ENCODE measurements around the gene LKAAEAR1.
A peak's percentile ranks its signal among the peaks of the same experiment; 100 is the strongest.

The LKAAEAR1 gene

GRCh38 chr20:64106981-64107735, 23.0 kb upstream of the LKAAEAR1 start, which contains the start of gene NPBWR2:
Gene NPBWR2 (minus strand): TSS chr20:64107565. CDS start chr20:64106831, 734 bp downstream.
- Histone ChIP-seq H3K9me3 (ENCODE audit: insufficient read depth, low read length) (no peaks in the 10 kb centered on the region), H3K9ac (ENCODE audit: low read length) (no peak within 1 kb of the TSS; the same call in 1 of the 2 replicates), H3K4me3 (ENCODE audit: low read length) (peak within 1 kb of the TSS; percentile 40), H3K4me2 (ENCODE audit: low read length) (peak within 1 kb of the TSS; percentile 74), H3K79me2 (ENCODE audit: low read length) (no peaks in the 10 kb centered on the region), H3K4me1 (ENCODE audit: low read length) (peaks cover 11% of the 10 kb centered on the region), H2AFZ (ENCODE audit: low read depth, low read length) (peak within 1 kb of the TSS; percentile 18; the same call in 1 of the 2 replicates), H3K27me3 (ENCODE audit: low read depth, low read length) (0 out of 2 replicates have a peak, but pooled peaks cover 3% of the 10 kb centered on the region), H3K27ac (ENCODE audit: low read length) (no peak within 1 kb of the TSS), H4K20me1 (ENCODE audit: insufficient read depth, low read length) (no peaks in the 10 kb centered on the region), H3K36me3 (replicated peaks; ENCODE audit: low read depth, low read length) (no peaks in the 10 kb centered on the region)
- TF ChIP-seq EZH2phosphoT487 (IDR thresholded peaks at IDR 0.05; ENCODE audit: low read depth) (no peak), CTCF (IDR thresholded peaks at IDR 0.05; ENCODE audit: low read depth, low read length) (no peak)

GRCh38 chr20:64106435-64106961, 22.3 kb upstream of the LKAAEAR1 start:
- H3K79me2 ChIP-seq (ENCODE audit: low read length) = no peaks in the 10 kb centered on the region
- no peak overlapping the region for H3K27ac ChIP-seq (ENCODE audit: low read length)
- H3K4me3 ChIP-seq (ENCODE audit: low read length) = no peak overlapping the region
- no peak for TF ChIP-seq CTCF (IDR thresholded peaks at IDR 0.05; ENCODE audit: low read depth, low read length)
- no peak for TF ChIP-seq EZH2phosphoT487 (IDR thresholded peaks at IDR 0.05; ENCODE audit: low read depth)
- no peak overlapping the region for H3K4me2 ChIP-seq (ENCODE audit: low read length)
- H3K27me3 ChIP-seq (ENCODE audit: low read depth, low read length) = peaks cover 5% of the 10 kb centered on the region
- H3K36me3 ChIP-seq (replicated peaks; ENCODE audit: low read depth, low read length) = no peaks in the 10 kb centered on the region
- no peaks in the 10 kb centered on the region for H4K20me1 ChIP-seq (ENCODE audit: insufficient read depth, low read length)
- H2AFZ ChIP-seq (ENCODE audit: low read depth, low read length) = no peak overlapping the region
- H3K9me3 ChIP-seq (ENCODE audit: insufficient read depth, low read length) = no peaks in the 10 kb centered on the region
- peaks cover 15% of the 10 kb centered on the region for H3K4me1 ChIP-seq (ENCODE audit: low read length)
- H3K9ac ChIP-seq (ENCODE audit: low read length) = no peak overlapping the region

- no peaks in the 10 kb centered on the region for H4K20me1 ChIP-seq (ENCODE audit: insufficient read depth, low read length)
- H3K9ac ChIP-seq (ENCODE audit: low read length) = no peak overlapping the region
- TF ChIP-seq CTCF (IDR thresholded peaks at IDR 0.05; ENCODE audit: low read depth, low read length) (no peak), EZH2phosphoT487 (IDR thresholded peaks at IDR 0.05; ENCODE audit: low read depth) (no peak)
- H3K27me3 ChIP-seq (ENCODE audit: low read depth, low read length) = peaks cover 11% of the 10 kb centered on the region
- no peak overlapping the region for H2AFZ ChIP-seq (ENCODE audit: low read depth, low read length)
- H3K9me3 ChIP-seq (ENCODE audit: insufficient read depth, low read length) = no peaks in the 10 kb centered on the region
- no peak overlapping the region for H3K4me2 ChIP-seq (ENCODE audit: low read length)
- H3K4me3 ChIP-seq (ENCODE audit: low read length) = no peak overlapping the region
- no peaks in the 10 kb centered on the region for H3K79me2 ChIP-seq (ENCODE audit: low read length)
- H3K4me1 ChIP-seq (ENCODE audit: low read length) = peaks cover 20% of the 10 kb centered on the region
- no peaks in the 10 kb centered on the region for H3K36me3 ChIP-seq (replicated peaks; ENCODE audit: low read depth, low read length)
- H3K27ac ChIP-seq (ENCODE audit: low read length) = no peak overlapping the region
Observed at GRCh38 chr20:64105846-64106434, 21.7 kb upstream of the LKAAEAR1 start.

Measured in OCI-LY3 (cell line).